ENCODE data around the gene PSMC4.

The PSMC4 gene

GRCh38 chr19:39970675-39971379 lies at the start of gene PSMC4:
TSS of gene PSMC4 (plus strand) at chr19:39971165. CDS start at chr19:39971203, 38 bp downstream.
- DNase-seq, result peak; percentile 93

- no peak for DNase-seq
Observed at GRCh38 chr19:39923862-39924261, 47.1 kb upstream of the PSMC4 start.

DNA sequence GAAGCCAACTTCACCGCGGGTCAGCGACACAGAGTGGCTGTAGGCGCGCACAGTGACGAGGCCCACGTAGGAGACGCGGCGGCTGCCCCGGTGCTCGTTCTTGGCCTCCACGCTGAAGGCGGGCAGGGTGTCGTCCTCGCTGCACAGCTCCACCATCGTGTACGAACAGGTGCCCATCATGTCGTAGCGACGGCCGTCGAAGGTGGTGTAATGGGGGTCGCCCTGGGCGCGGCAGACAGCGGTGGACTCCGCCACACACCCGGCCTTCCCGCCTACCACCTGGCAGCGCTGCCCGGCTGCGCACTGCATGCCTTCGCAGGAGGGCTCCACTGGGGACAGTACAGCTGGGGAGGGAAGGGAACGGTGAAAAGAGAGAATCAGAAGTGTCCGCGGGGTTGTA lies 46.6 kb upstream of the PSMC4 start:
- no peak for DNase-seq

- no peak for DNase-seq
Observed at GRCh38 chr19:39924952-39925351, 46.0 kb upstream of the PSMC4 start.

DNA sequence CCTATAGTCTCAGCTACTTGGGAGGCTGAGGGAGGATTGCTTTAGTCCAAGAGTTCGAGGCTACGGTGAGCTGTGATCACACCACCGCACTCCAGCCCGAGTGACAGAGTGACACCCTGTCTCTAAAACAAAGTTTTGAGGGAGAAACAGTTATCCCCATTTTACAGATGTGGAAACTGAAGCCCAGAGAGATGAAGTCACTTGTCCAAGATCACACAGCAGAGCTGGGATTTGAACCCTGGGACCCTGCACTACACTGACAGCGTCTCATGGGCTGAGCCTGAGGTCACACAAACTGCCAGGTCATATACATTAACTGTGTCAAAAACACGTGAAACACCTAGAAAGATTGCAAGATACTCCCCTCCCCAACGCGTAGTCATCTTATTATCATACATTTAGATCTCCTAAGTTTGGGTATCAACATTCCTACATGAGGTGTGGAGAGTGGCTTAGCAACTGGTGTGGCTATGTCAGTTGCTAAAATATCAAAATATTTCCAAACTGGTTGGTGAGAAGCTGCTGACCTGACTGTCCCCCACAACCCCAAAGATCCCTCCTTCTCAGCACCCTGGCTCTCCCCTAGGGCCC lies 44.7 kb upstream of the PSMC4 start:
- no peak for DNase-seq

DNA sequence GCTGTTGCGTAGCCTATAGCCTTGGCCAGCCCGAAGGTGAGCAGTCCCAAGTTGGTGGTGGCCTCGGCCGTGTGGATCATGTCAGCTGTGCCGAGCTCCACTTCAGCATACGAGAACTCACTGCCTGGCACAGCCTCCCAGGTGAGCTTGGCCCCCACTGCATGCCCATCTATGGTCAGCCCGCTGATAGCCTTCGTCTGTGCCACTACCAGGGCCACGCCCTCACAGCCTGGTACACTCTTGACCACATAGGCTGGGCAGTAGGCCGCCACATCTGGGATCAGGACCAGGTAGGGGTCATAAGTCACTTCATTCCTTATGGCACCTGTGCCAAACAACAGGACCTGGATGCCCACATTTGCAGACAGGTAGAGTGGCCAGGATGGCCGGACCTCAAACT lies 43.9 kb upstream of the PSMC4 start:
- no peak for DNase-seq

GRCh38 chr19:39927524-39928356 lies 43.2 kb upstream of the PSMC4 start:
- DNase-seq, result no peak

DNA sequence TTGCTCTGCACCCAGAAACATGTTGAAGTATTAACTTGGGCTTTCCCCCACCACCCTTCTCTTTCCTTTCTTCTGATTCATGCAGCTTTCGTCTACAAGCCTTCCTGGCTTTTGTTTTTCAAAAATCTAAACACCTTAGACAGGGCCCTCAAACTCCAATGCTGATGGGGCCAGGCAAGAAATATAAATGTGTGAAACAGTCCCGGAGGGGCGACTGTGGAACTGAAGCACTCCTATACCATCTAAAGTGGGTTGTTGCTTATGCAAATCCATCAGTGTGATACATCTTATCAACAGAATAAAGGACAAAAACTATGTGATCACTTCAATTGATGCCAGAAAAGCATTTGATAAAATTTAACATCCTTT lies 42.6 kb upstream of the PSMC4 start:
- no peak for DNase-seq

DNA sequence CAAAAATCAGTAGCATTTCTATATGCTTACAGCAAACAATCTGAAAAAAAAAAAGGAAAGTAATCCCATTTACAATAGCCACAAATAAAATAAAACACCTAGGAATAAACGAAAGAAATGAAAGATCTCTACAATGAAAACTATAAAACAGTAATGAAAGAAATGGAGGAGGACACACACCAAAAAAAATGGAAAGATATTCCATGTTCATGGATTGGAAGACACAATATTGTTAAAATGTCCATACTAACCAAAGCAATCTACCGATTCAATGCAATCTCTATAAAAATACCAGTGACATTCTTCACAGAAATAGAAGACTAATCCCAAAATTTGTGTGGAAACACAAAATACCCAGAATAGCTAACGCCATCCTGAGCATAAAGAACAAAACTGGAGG lies 41.2 kb upstream of the PSMC4 start:
- DNase-seq, result no peak

- no peak for DNase-seq
Observed at GRCh38 chr19:39934584-39935363, 36.2 kb upstream of the PSMC4 start, which contains the start of gene FCGBP. TSS of gene FCGBP (minus strand) at chr19:39934634.

DNA sequence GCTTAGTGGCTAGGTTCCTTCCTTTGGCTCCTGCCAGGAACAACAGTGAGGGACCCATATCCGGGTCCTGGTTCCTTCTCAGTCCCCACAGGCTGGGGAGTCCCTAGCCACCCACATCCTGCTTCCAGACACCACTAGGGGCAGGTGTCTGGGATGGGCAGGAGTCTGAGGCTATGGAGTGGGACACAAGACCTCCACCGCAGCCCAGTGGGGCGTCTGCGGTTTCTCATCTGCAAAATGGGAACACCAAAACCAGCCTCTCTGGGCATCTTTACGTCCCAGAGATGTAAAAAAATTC lies 35.7 kb upstream of the PSMC4 start:
- no peak for DNase-seq

GRCh38 chr19:39936020-39936419 lies 34.9 kb upstream of the PSMC4 start:
- DNase-seq, result no peak

- no peak for DNase-seq
Observed at GRCh38 chr19:39936622-39937021, 34.3 kb upstream of the PSMC4 start.

DNA sequence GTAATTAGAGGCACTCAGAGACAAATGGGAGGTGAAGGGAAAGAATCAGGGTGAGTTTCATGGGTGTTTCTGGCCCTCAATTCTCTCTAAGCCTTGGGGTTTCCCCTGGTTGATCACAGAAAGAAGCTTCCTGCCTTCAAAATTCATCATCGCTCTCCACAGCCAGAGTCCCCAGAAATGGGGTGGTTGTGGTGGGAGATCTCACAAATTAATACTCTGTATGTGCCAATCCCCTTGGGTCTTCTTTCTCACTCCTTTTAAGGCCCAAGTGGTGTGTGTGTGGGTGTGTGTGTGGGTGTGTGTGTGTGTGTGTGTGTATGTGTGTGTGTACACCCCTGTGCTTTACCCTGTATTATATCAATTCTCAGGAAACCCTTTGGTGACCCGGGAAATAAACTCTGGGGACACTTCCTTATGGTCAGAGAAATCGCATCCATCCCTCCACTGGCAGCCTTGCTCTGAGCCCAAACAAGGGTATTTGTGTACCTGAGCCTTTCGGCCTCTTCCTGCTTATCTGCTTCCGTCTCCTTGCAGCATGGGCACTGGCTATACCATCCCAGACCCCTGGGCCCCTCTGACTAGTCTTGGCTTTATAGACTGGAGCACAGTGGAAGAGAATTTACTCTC lies 33.8 kb upstream of the PSMC4 start:
- DNase-seq, result no peak

DNA sequence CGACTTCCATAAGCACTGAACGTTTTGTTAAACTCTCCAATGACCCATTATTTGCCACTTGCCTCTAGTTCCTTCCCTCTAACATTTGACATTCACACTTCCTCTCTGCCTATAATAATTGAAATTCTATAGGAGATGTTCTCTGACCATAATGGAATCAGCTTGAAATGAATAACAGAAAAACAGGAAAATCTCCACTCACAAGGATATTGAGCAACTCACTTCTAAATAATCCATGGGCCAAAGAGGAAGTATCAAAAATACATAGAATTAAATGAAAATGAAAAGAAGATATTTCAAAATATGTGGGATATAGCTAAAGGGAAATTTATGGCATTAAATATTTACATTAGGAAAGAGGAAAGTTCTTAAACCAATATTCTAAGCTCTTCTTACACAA lies 33.2 kb upstream of the PSMC4 start:
- DNase-seq, result no peak

- DNase-seq, result no peak
Observed at GRCh38 chr19:39939556-39939955, 31.4 kb upstream of the PSMC4 start.

GRCh38 chr19:39940221-39940833 lies 30.6 kb upstream of the PSMC4 start:
- no peak for DNase-seq

- no peak for DNase-seq
Observed at GRCh38 chr19:39941151-39941550, 29.8 kb upstream of the PSMC4 start.

DNA sequence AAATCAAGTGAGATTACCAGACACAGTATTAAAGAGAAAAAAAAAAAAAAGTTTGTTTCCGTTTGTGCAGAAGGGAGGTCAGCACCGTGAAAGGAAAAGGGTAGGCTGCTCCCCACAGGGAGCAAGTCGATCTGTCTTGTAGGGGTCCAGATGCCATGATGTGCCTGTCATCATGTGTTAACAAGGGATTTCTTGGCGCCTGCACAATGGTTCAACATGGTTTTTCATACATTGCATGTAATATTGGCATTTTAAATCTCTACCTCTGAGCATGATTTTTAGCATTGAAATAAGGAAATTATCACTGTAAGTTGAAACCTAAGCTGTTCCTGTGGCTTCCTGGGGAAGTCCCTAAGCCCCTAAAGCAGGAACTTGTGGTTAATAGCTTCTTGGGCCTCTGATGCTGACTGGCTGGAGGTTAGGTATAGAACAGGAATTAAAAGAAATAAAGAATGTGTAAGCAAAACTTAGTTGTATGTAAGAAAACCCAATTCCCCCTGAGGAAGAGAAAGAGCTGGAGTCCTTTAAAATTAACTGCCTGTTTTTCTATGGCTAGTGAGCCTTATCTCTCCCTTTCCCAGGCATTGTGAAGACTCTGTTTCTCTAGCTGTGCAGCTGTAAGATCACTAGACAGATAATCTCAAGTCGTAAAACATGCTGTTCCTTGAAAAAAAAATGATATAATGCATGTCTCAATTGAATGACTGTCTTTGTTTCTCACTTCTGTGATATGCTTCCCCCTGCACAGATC lies 29.2 kb upstream of the PSMC4 start:
- no peak for DNase-seq

GRCh38 chr19:39942366-39942730 lies 28.6 kb upstream of the PSMC4 start:
- DNase-seq, result no peak

DNA sequence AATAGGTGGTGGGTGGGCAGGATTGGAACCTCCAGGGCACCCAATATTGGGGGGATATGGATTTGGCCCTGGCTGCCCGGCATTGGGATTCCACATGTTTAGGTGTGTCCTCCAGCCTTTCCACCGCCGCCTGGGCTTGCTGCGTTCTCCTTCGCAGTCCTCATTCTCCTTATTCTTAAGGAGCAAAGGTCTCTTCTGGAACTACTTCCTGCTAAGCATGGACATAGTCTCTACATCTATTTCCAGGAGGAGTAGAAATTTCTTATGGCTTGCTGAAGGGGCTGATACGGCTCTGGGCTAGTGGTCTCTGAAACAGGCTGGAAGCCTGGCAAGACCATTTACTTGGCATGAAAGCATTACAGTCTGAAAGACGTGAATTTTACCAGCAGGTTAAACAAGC lies 27.4 kb upstream of the PSMC4 start:
- DNase-seq, result no peak

- no peak for DNase-seq
Observed at GRCh38 chr19:39946532-39946931, 24.4 kb upstream of the PSMC4 start.

Data from GOT3 (cell line).